Vagina (tissue), 2 donors: Measurements from ENCODE around the gene CMSS1. TPM values are rescaled to one million over a fixed set of nuclear protein-coding genes. Genes with fewer than 3 reads are reported as not detected.

ENCODE experiments used
- DNase-seq, 2 donors: peaks; one replicate each; pipeline ENCODE4 v3.0.0-alpha.2; 2017; ENCODE audit errors: extremely low spot score in 2 of 2
- H3K27ac ChIP-seq: fragments of 200-600 bp; sonication (generic); one replicate; pipeline ENCODE4 v1.5.1; 2019
- H3K27me3 ChIP-seq: fragments of 200-600 bp; sonication (generic); one replicate; pipeline ENCODE4 v1.5.1; 2019
- H3K36me3 ChIP-seq, 2 donors: fragments of 200-600 bp; sonication (generic); one replicate each; pipeline ENCODE4 v1.5.1; 2017 to 2019
- H3K4me1 ChIP-seq: fragments of 200-600 bp; sonication (generic); one replicate; pipeline ENCODE4 v1.5.1; 2019
- H3K4me3 ChIP-seq, 2 donors: fragments of 200-600 bp; sonication (generic); 1 replicate in 1 of 2; 2 replicates in 1 of 2; pipeline ENCODE4 v1.5.1; 2016 to 2019
- H3K9me3 ChIP-seq: fragments of 200-600 bp; sonication (generic); one replicate; pipeline ENCODE4 v1.5.1; 2019
- CTCF ChIP-seq, 3 experiments: fragments of 450-650 bp in 2 of 3; fragments of 200-600 bp in 1 of 3; sonication (generic) in 1 of 3; IDR thresholded peaks; one replicate each; pipeline ENCODE4 v1.5.1; 2017 to 2019; ENCODE audit warnings: antibody characterized with exemption in 3 of 3, mild to moderate bottlenecking in 2 of 3, moderate library complexity in 2 of 3
- POLR2A ChIP-seq, 2 donors: fragments of 450-650 bp; IDR thresholded peaks; one replicate each; pipeline ENCODE4 v1.6.1; 2017; ENCODE audit warnings: antibody characterized with exemption in 2 of 2, mild to moderate bottlenecking in 2 of 2, moderate library complexity in 2 of 2
- POLR2AphosphoS5 ChIP-seq, 2 donors: sonication (generic); formaldehyde crosslinking; IDR thresholded peaks; one replicate each; pipeline ENCODE4 v1.9.0; 2017; ENCODE audit warnings: antibody characterized with exemption in 2 of 2, mild to moderate bottlenecking in 2 of 2, low read depth in 1 of 2; ENCODE audit not compliant: insufficient read depth in 1 of 2
- intact Hi-C: fragments of 100-400 bp; cut with DNase I; formaldehyde crosslinking; loops from one replicate; pipeline ENCODE4 v1.15.1; 2023
- total RNA-seq: library from RNA; depleted of rRNA; stranded (reverse); fragments of >200 nt; gene quantifications from one replicate; pipeline ENCODE4 v1.2.3, GENCODE V29; 2016

Gene CMSS1
- total RNA-seq, 1 donor from 2014 or later = 21.4 TPM

GRCh38 chr3:100032243-100032642, 214.6 kb downstream of the CMSS1 start:
- no peaks in the 10 kb centered on the region for H3K36me3 ChIP-seq
- H3K4me1 ChIP-seq = peaks cover 11% of the 10 kb centered on the region
- no peaks in the 10 kb centered on the region for H3K9me3 ChIP-seq
- no peaks in the 10 kb centered on the region for H3K27me3 ChIP-seq
- no peak for DNase-seq
- intact Hi-C loops = no loop called here
- H3K4me3 ChIP-seq = no peak overlapping the region
- TF ChIP-seq CTCF (IDR thresholded peaks at IDR 0.05) = no peak
- no peak for TF ChIP-seq POLR2AphosphoS5 (IDR thresholded peaks at IDR 0.05; ENCODE audit: insufficient read depth in 1 of 2, low read depth in 1 of 2)
- TF ChIP-seq POLR2A (IDR thresholded peaks at IDR 0.05) = no peak
- H3K27ac ChIP-seq = no peak overlapping the region

- intact Hi-C loops = no loop called here
- Histone ChIP-seq H3K27me3 (no peaks in the 10 kb centered on the region), H3K27ac (no peak overlapping the region), H3K4me1 (peaks cover 11% of the 10 kb centered on the region), H3K9me3 (no peaks in the 10 kb centered on the region), H3K4me3 (no peak overlapping the region), H3K36me3 (no peaks in the 10 kb centered on the region)
- TF ChIP-seq POLR2AphosphoS5 (IDR thresholded peaks at IDR 0.05; ENCODE audit: insufficient read depth in 1 of 2, low read depth in 1 of 2) (no peak), CTCF (IDR thresholded peaks at IDR 0.05) (no peak), POLR2A (IDR thresholded peaks at IDR 0.05) (no peak)
- DNase-seq = no peak
Measured at GRCh38 chr3:100033184-100033583, 215.5 kb downstream of the CMSS1 start.

- DNase-seq = no peak
- Histone ChIP-seq H3K9me3 (no peaks in the 10 kb centered on the region), H3K27me3 (no peaks in the 10 kb centered on the region), H3K4me1 (peaks cover 11% of the 10 kb centered on the region), H3K36me3 (no peaks in the 10 kb centered on the region), H3K4me3 (no peak overlapping the region), H3K27ac (no peak overlapping the region)
- intact Hi-C loops = no loop called here
- TF ChIP-seq POLR2AphosphoS5 (IDR thresholded peaks at IDR 0.05; ENCODE audit: insufficient read depth in 1 of 2, low read depth in 1 of 2) (no peak), CTCF (IDR thresholded peaks at IDR 0.05) (no peak), POLR2A (IDR thresholded peaks at IDR 0.05) (no peak)
Measured at GRCh38 chr3:100033903-100034471, 216.3 kb downstream of the CMSS1 start.

- TF ChIP-seq POLR2A (IDR thresholded peaks at IDR 0.05) (no peak), POLR2AphosphoS5 (IDR thresholded peaks at IDR 0.05; ENCODE audit: insufficient read depth in 1 of 2, low read depth in 1 of 2) (no peak), CTCF (IDR thresholded peaks at IDR 0.05) (no peak)
- H3K36me3 ChIP-seq = no peaks in the 10 kb centered on the region
- intact Hi-C loops = no loop called here
- no peak overlapping the region for H3K27ac ChIP-seq
- no peaks in the 10 kb centered on the region for H3K9me3 ChIP-seq
- no peak overlapping the region for H3K4me3 ChIP-seq
- H3K27me3 ChIP-seq = no peaks in the 10 kb centered on the region
- H3K4me1 ChIP-seq = peaks cover 30% of the 10 kb centered on the region
- DNase-seq = no peak
Measured at GRCh38 chr3:100039075-100039474, 221.4 kb downstream of the CMSS1 start.

GRCh38 chr3:100040451-100041225, 223.0 kb downstream of the CMSS1 start:
- DNase-seq = no peak
- peaks cover 30% of the 10 kb centered on the region for H3K4me1 ChIP-seq
- intact Hi-C loops = loop anchor here (1.0 to 10.0 kb wide), 2 partner anchors 96 to 163 kb away; no protein-coding TSS in a partner anchor

More at GRCh38 chr3:100040451-100041225, 223.0 kb downstream of the CMSS1 start:
- H3K27me3 ChIP-seq = no peaks in the 10 kb centered on the region
- no peaks in the 10 kb centered on the region for H3K36me3 ChIP-seq
- H3K4me3 ChIP-seq = no peak overlapping the region
- H3K27ac ChIP-seq = peak overlapping the region; percentile 81
- TF ChIP-seq POLR2AphosphoS5 (IDR thresholded peaks at IDR 0.05; ENCODE audit: insufficient read depth in 1 of 2, low read depth in 1 of 2) = no peak
- no peak for TF ChIP-seq POLR2A (IDR thresholded peaks at IDR 0.05)
- TF ChIP-seq CTCF (IDR thresholded peaks at IDR 0.05) = no peak
- H3K9me3 ChIP-seq = no peaks in the 10 kb centered on the region
